HG03521 (cell line): ENCODE results near the gene OPRM1.
"Not testable (repeated sequence)": the region's sequence is repeated elsewhere in the genome, so short reads cannot be mapped to it uniquely, and the experiment has no call there.

Experiments
- ATAC-seq: cut with Tn5 transposase; IDR thresholded peaks from one replicate; pipeline ENCODE4 v1.9.1; 2021; ENCODE audit warnings: mild to moderate bottlenecking, moderate library complexity; ENCODE audit not compliant: unreplicated experiment

Gene OPRM1

GRCh38 chr6:154201688-154202087 lies 162.6 kb downstream of the OPRM1 start:
- not testable (repeated sequence) for ATAC-seq

GRCh38 chr6:154202339-154202738 lies 163.3 kb downstream of the OPRM1 start:
- ATAC-seq = no peak

- no peak for ATAC-seq
Measured at GRCh38 chr6:154202958-154203357, 163.9 kb downstream of the OPRM1 start.

- no peak for ATAC-seq
Measured at GRCh38 chr6:154206141-154206540, 167.1 kb downstream of the OPRM1 start.

- no peak for ATAC-seq
Measured at GRCh38 chr6:154206996-154207395, 168.0 kb downstream of the OPRM1 start.

GRCh38 chr6:154209555-154209954 lies 170.5 kb downstream of the OPRM1 start:
- ATAC-seq = no peak

- no peak for ATAC-seq
Measured at GRCh38 chr6:154210678-154211077, 171.6 kb downstream of the OPRM1 start.

GRCh38 chr6:154213782-154214181 lies 174.7 kb downstream of the OPRM1 start:
- ATAC-seq = no peak

GRCh38 chr6:154218301-154218700 lies 179.3 kb downstream of the OPRM1 start:
- ATAC-seq = no peak

- no peak for ATAC-seq
Measured at GRCh38 chr6:154218787-154219186, 179.7 kb downstream of the OPRM1 start.

- no peak for ATAC-seq
Measured at GRCh38 chr6:154219250-154219649, 180.2 kb downstream of the OPRM1 start.

- ATAC-seq = no peak
Measured at GRCh38 chr6:154222716-154223115, 183.7 kb downstream of the OPRM1 start.

- no peak for ATAC-seq
Measured at GRCh38 chr6:154223296-154223695, 184.3 kb downstream of the OPRM1 start.

GRCh38 chr6:154226461-154226860 lies 187.4 kb downstream of the OPRM1 start:
- no peak for ATAC-seq

- no peak for ATAC-seq
Measured at GRCh38 chr6:154227862-154228520, 189.0 kb downstream of the OPRM1 start.

GRCh38 chr6:154228521-154228905 lies 189.5 kb downstream of the OPRM1 start:
- ATAC-seq = no peak

- ATAC-seq = peak; percentile 77
Measured at GRCh38 chr6:154229786-154230185, 190.7 kb downstream of the OPRM1 start.

GRCh38 chr6:154230393-154230792 lies 191.4 kb downstream of the OPRM1 start:
- no peak for ATAC-seq

GRCh38 chr6:154230910-154231595 lies 192.0 kb downstream of the OPRM1 start:
- no peak for ATAC-seq

GRCh38 chr6:154232013-154232910 lies 193.2 kb downstream of the OPRM1 start:
- no peak for ATAC-seq

GRCh38 chr6:154233383-154233782 lies 194.3 kb downstream of the OPRM1 start:
- ATAC-seq = no peak
